ENCODE data around the gene ZCCHC7. TPM values are rescaled to one million over a fixed set of nuclear protein-coding genes. Genes with fewer than 3 reads are reported as not detected.

The ZCCHC7 gene
- total RNA-seq, 1 experiment from 2014 or later = 31.2 TPM

DNA sequence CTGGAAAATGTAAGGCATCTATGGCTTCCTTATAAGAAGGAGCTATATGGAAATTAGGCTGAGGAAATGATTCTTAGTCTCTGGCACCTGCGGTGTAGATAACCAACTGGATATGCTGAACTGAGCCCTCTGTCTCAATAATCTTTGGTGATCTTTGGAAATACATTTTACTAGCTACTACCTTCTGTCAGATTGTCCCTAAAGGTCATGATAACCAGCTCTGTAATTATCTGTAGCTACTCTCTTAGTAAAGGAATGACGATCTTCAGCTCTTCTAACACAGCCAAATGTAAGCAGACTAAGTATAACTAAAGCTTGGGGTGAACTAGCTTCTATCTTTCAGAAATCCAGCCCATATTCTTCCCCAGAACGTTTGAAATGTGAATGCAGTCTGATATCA lies 177.2 kb downstream of the ZCCHC7 start:
- intact Hi-C loops (cut with micrococcal nuclease) = no loop called here
- no TSS peak for BruUV-seq (replicated peaks)
- Histone ChIP-seq H3K36me3 (ENCODE audit: control insufficient read depth in 1 of 2, insufficient read depth in 2 of 2, low read length in 2 of 2) (no peaks in the 10 kb centered on the region), H3K4me1 (ENCODE audit: control insufficient read depth in 1 of 2, insufficient read depth in 2 of 2, low read length in 2 of 2) (no peaks in the 10 kb centered on the region), H3K27ac (ENCODE audit: low read depth, low read length) (no peak overlapping the region), H3K9me2 (ENCODE audit: insufficient read depth) (no peaks in the 10 kb centered on the region), H3K27me3 (ENCODE audit: insufficient read depth, low read length) (no peaks in the 10 kb centered on the region), H3K4me2 (ENCODE audit: low read length) (no peak overlapping the region), H3K79me2 (ENCODE audit: insufficient read depth, low read length) (peaks cover 13% of the 10 kb centered on the region), H4K20me1 (ENCODE audit: insufficient read depth) (no peaks in the 10 kb centered on the region), H3K4me3 (replicated peaks in 1 of 2; ENCODE audit: low read depth in 1 of 2, low read length in 2 of 2) (no peak overlapping the region), H3K9ac (ENCODE audit: low read length) (no peak overlapping the region), H3K9me3 (ENCODE audit: control insufficient read depth in 1 of 2, insufficient read depth in 1 of 2, low read depth in 1 of 2, low read length in 2 of 2) (no peaks in the 10 kb centered on the region), H2AFZ (ENCODE audit: low read depth, low read length, poor library complexity, severe bottlenecking) (no peak overlapping the region)
- ChIA-PET RAD21 (ENCODE audit: low non-redundant PET in 1 of 2, low total read pairs in 2 of 2, uncharacterized antibody in 2 of 2, unreplicated experiment in 2 of 2) (no interaction called here), CTCF (no interaction called here), POLR2A (no interaction called here)
- DNase-seq (ENCODE audit: low read depth, low spot score) (no peak), ATAC-seq (no peak)
- TF ChIP-seq ZFX (IDR thresholded peaks at IDR 0.05) = no peak
- no peak for TF ChIP-seq ELF1 (IDR thresholded peaks at IDR 0.05; ENCODE audit: borderline replicate concordance, low read depth)
- TF ChIP-seq, protein P1, sequence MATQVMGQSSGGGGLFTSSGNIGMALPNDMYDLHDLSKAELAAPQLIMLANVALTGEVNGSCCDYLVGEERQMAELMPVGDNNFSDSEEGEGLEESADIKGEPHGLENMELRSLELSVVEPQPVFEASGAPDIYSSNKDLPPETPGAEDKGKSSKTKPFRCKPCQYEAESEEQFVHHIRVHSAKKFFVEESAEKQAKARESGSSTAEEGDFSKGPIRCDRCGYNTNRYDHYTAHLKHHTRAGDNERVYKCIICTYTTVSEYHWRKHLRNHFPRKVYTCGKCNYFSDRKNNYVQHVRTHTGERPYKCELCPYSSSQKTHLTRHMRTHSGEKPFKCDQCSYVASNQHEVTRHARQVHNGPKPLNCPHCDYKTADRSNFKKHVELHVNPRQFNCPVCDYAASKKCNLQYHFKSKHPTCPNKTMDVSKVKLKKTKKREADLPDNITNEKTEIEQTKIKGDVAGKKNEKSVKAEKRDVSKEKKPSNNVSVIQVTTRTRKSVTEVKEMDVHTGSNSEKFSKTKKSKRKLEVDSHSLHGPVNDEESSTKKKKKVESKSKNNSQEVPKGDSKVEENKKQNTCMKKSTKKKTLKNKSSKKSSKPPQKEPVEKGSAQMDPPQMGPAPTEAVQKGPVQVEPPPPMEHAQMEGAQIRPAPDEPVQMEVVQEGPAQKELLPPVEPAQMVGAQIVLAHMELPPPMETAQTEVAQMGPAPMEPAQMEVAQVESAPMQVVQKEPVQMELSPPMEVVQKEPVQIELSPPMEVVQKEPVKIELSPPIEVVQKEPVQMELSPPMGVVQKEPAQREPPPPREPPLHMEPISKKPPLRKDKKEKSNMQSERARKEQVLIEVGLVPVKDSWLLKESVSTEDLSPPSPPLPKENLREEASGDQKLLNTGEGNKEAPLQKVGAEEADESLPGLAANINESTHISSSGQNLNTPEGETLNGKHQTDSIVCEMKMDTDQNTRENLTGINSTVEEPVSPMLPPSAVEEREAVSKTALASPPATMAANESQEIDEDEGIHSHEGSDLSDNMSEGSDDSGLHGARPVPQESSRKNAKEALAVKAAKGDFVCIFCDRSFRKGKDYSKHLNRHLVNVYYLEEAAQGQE (IDR thresholded peaks at IDR 0.05; ENCODE audit: low read depth) = no peak
- TF ChIP-seq ZBTB33 (IDR thresholded peaks at IDR 0.05; ENCODE audit: extremely low read depth, insufficient replicate concordance, low read length) = no peak
- no peak for TF ChIP-seq YY1 (IDR thresholded peaks at IDR 0.05; ENCODE audit: extremely low read depth, insufficient replicate concordance, low read depth, low read length)
- TF ChIP-seq JUND (IDR thresholded peaks at IDR 0.05) = no peak
- TF ChIP-seq FOSL1 (IDR thresholded peaks at IDR 0.05; ENCODE audit: low read depth) = no peak
- no peak for TF ChIP-seq CTCF (IDR thresholded peaks at IDR 0.05 in 2 of 3, conservative IDR thresholded peaks at IDR 0.05 in 1 of 3; ENCODE audit: borderline replicate concordance in 1 of 3, insufficient read depth in 1 of 3, low read depth in 2 of 3, low read length in 2 of 3)

Data from HCT116 (cell line).